GM23338 (cell line): ENCODE data around the gene COG2. TPM values are rescaled to one million over a fixed set of nuclear protein-coding genes. Genes with fewer than 3 reads are reported as not detected.

ENCODE experiments used
- ATAC-seq: fragments of 200-7000 bp; cut with Tn5 transposase; 3 replicates; pipeline ENCODE4 v1.9.1; 2020
- DNase-seq: peaks from one replicate; pipeline ENCODE4 v3.0.0-alpha.2; 2015; ENCODE audit warnings: low spot score
- H2AFZ ChIP-seq: fragments of 200-600 bp; sonication (generic); 2 replicates; pipeline ENCODE4 v1.8.0; 2016; ENCODE audit warnings: antibody characterized with exemption, mild to moderate bottlenecking, moderate library complexity
- H3F3A ChIP-seq: fragments of 200-600 bp; sonication (generic); replicated peaks from 2 replicates; pipeline ENCODE4 v1.8.0; 2017; ENCODE audit warnings: antibody characterized with exemption, mixed run types, low read depth
- H3K27ac ChIP-seq: fragments of 200-600 bp; sonication (generic); 2 replicates; pipeline ENCODE4 v1.6.1; 2016; ENCODE audit warnings: low read depth
- H3K27me3 ChIP-seq: fragments of 200-600 bp; sonication (generic); 2 replicates; pipeline ENCODE4 v1.8.0; 2016; ENCODE audit warnings: mild to moderate bottlenecking, mixed run types, moderate library complexity; ENCODE audit not compliant: insufficient read depth
- H3K36me3 ChIP-seq: fragments of 200-600 bp; sonication (generic); 2 replicates; pipeline ENCODE4 v1.8.0; 2016; ENCODE audit warnings: mild to moderate bottlenecking; ENCODE audit not compliant: insufficient read depth
- H3K4me1 ChIP-seq: fragments of 200-600 bp; sonication (generic); 2 replicates; pipeline ENCODE4 v1.8.0; 2016; ENCODE audit warnings: mild to moderate bottlenecking, moderate library complexity; ENCODE audit not compliant: insufficient read depth
- H3K4me2 ChIP-seq: fragments of 200-600 bp; sonication (generic); 2 replicates; pipeline ENCODE4 v1.7.1; 2017; ENCODE audit warnings: mixed run types
- H3K4me3 ChIP-seq: fragments of 200-600 bp; sonication (generic); 2 replicates; pipeline ENCODE4 v1.6.1; 2016; ENCODE audit warnings: mixed run types
- H3K79me2 ChIP-seq: fragments of 200-600 bp; sonication (generic); replicated peaks from 2 replicates; pipeline ENCODE4 v1.8.0; 2017; ENCODE audit warnings: mild to moderate bottlenecking; ENCODE audit not compliant: insufficient read depth
- H3K9me2 ChIP-seq: fragments of 200-600 bp; sonication (generic); 2 replicates; pipeline ENCODE4 v1.8.0; 2017; ENCODE audit not compliant: insufficient read depth
- H4K20me1 ChIP-seq: fragments of 200-600 bp; sonication (generic); replicated peaks from 2 replicates; pipeline ENCODE4 v1.8.0; 2017; ENCODE audit warnings: mild to moderate bottlenecking; ENCODE audit not compliant: insufficient read depth
- H3K27ac Mint-ChIP-seq: 2 replicates; pipeline ENCODE4 v1.8.0; 2020; ENCODE audit warnings: inconsistent platforms, mild to moderate bottlenecking, moderate library complexity, mixed read lengths
- H3K27me3 Mint-ChIP-seq: 3 replicates; pipeline ENCODE4 v1.8.0; 2022; ENCODE audit warnings: low read depth, mild to moderate bottlenecking, moderate library complexity, mixed read lengths, inconsistent platforms; ENCODE audit not compliant: insufficient read depth, poor library complexity
- H3K36me3 Mint-ChIP-seq: 3 replicates; pipeline ENCODE4 v1.8.0; 2021; ENCODE audit warnings: low read depth, mild to moderate bottlenecking, inconsistent platforms, moderate library complexity, mixed read lengths
- H3K4me1 Mint-ChIP-seq: 3 replicates; pipeline ENCODE4 v1.8.0; 2020; ENCODE audit warnings: mild to moderate bottlenecking, inconsistent platforms, mixed read lengths
- H3K4me3 Mint-ChIP-seq: 3 replicates; pipeline ENCODE4 v1.8.0; 2021; ENCODE audit warnings: moderate library complexity, mild to moderate bottlenecking, inconsistent platforms, mixed read lengths
- H3K9me3 Mint-ChIP-seq: 3 replicates; pipeline ENCODE4 v1.8.0; 2020; ENCODE audit warnings: moderate library complexity, mild to moderate bottlenecking, inconsistent platforms, mixed read lengths
- CREB1 ChIP-seq: fragments of 250-450 bp; sonication (Bioruptor Pico); IDR thresholded peaks from 2 replicates; pipeline ENCODE4 v1.5.0; 2020; ENCODE audit warnings: low read depth, mild to moderate bottlenecking, moderate library complexity
- ETS1 ChIP-seq: IDR thresholded peaks from 2 replicates; pipeline ENCODE4 v1.6.1; 2016; ENCODE audit warnings: antibody characterized with exemption
- EZH2 ChIP-seq: fragments of 200-600 bp; sonication (generic); IDR thresholded peaks from one replicate; pipeline ENCODE4 v1.8.0; 2017; ENCODE audit warnings: antibody characterized with exemption, mild to moderate bottlenecking, low read depth; ENCODE audit not compliant: unreplicated experiment
- EZH2phosphoT487 ChIP-seq: fragments of 200-600 bp; sonication (generic); IDR thresholded peaks from one replicate; pipeline ENCODE4 v1.8.1; 2018; ENCODE audit warnings: antibody characterized with exemption; ENCODE audit not compliant: unreplicated experiment
- NANOG ChIP-seq: IDR thresholded peaks from 2 replicates; pipeline ENCODE4 v1.6.1; 2016; ENCODE audit warnings: antibody characterized with exemption, borderline replicate concordance
- POLR2AphosphoS5 ChIP-seq: IDR thresholded peaks from 2 replicates; pipeline ENCODE4 v1.6.1; 2016; ENCODE audit warnings: antibody characterized with exemption, low read depth
- ZNF114 ChIP-seq: fragments of 250-450 bp; sonication (Bioruptor Pico); IDR thresholded peaks from 2 replicates; pipeline ENCODE4 v1.5.0; 2020; ENCODE audit warnings: mild to moderate bottlenecking, moderate library complexity
- ZNF331 ChIP-seq: fragments of 250-450 bp; sonication (Bioruptor Pico); IDR thresholded peaks from 2 replicates; pipeline ENCODE4 v1.5.0; 2020; ENCODE audit warnings: low read depth, mild to moderate bottlenecking, moderate library complexity
- polyA plus RNA-seq: library from polyadenylated mRNA; unstranded; fragments of >200 nt; fragmentation: Nextera tagmentation; extraction: Ambion mirVana; gene quantifications from 2 replicates; pipeline ENCODE4 v1.2.1, GENCODE V29; 2016
- total RNA-seq: library from RNA; depleted of rRNA; stranded (reverse); fragments of >200 nt; shearing (Covaris generic); gene quantifications from 2 replicates; pipeline ENCODE4 v1.2.3, GENCODE V29; 2014
- TF ChIP-seq, protein P1 (sequence below): IDR thresholded peaks from one replicate; pipeline ENCODE4 v1.6.1; 2018; ENCODE audit warnings: antibody characterized with exemption; ENCODE audit not compliant: unreplicated experiment
- TF ChIP-seq, protein P2 (sequence below): fragments of 250-450 bp; sonication (Bioruptor Pico); IDR thresholded peaks from 2 replicates; pipeline ENCODE4 v1.5.0; 2020; ENCODE audit warnings: mild to moderate bottlenecking, moderate library complexity

COG2 gene
- total and polyA plus RNA-seq, 2 experiments from 2014 or later: 35.8 to 38.5 TPM

GRCh38 chr1:230646710-230647302 is 4.5 kb downstream of the COG2 start:
- Histone ChIP-seq H3K27ac (no peak overlapping the region), H3K36me3 (no peaks in the 10 kb centered on the region), H3F3A (no peaks in the 10 kb centered on the region), H4K20me1 (peaks cover 39% of the 10 kb centered on the region; the same call in 1 of the 2 replicates), H3K79me2 (peaks cover 94% of the 10 kb centered on the region), H2AFZ (no peak overlapping the region), H3K27me3 (no peaks in the 10 kb centered on the region), H3K4me1 (0 out of 2 replicates have a peak, but pooled peaks cover 10% of the 10 kb centered on the region), H3K4me2 (no peak overlapping the region), H3K4me3 (no peak overlapping the region), H3K9me2 (no peaks in the 10 kb centered on the region)
- H3K27me3 Mint-ChIP-seq: peaks cover 2% of the 10 kb centered on the region
- TF ChIP-seq ZNF331 (CRISPR knock-in tag): no peak
- TF ChIP-seq EZH2phosphoT487: no peak
- no peak for TF ChIP-seq EZH2
- no peak for TF ChIP-seq ETS1
- H3K4me1 Mint-ChIP-seq: peaks cover 11% of the 10 kb centered on the region; the same call in 2 of the 3 replicates
- H3K36me3 Mint-ChIP-seq: peaks cover 6% of the 10 kb centered on the region; the same call in 2 of the 3 replicates
- no peak for DNase-seq
- H3K4me3 Mint-ChIP-seq: no peak overlapping the region
- peaks cover 4% of the 10 kb centered on the region; the same call in 1 of the 3 replicates for H3K9me3 Mint-ChIP-seq
- no peak overlapping the region for H3K27ac Mint-ChIP-seq
- ATAC-seq: no peak

- H3K27me3 Mint-ChIP-seq: no peaks in the 10 kb centered on the region
- no peak overlapping the region for H3K27ac Mint-ChIP-seq
Measured at GRCh38 chr1:230647321-230647720, 5.0 kb downstream of the COG2 start.

More at GRCh38 chr1:230647321-230647720, 5.0 kb downstream of the COG2 start:
- Histone ChIP-seq H4K20me1 (peaks cover 39% of the 10 kb centered on the region; the same call in 1 of the 2 replicates), H3K36me3 (no peaks in the 10 kb centered on the region; the same call in 1 of the 2 replicates), H3F3A (no peaks in the 10 kb centered on the region), H3K79me2 (peaks cover 99% of the 10 kb centered on the region), H3K4me2 (no peak overlapping the region), H3K27me3 (no peaks in the 10 kb centered on the region), H3K4me1 (0 out of 2 replicates have a peak, but pooled peaks cover 10% of the 10 kb centered on the region), H3K27ac (no peak overlapping the region), H3K4me3 (no peak overlapping the region), H3K9me2 (no peaks in the 10 kb centered on the region), H2AFZ (no peak overlapping the region)
- DNase-seq: no peak
- H3K36me3 Mint-ChIP-seq: peaks cover 12% of the 10 kb centered on the region
- peaks cover 11% of the 10 kb centered on the region; the same call in 2 of the 3 replicates for H3K4me1 Mint-ChIP-seq
- H3K9me3 Mint-ChIP-seq: peaks cover 9% of the 10 kb centered on the region; the same call in 2 of the 3 replicates
- no peak for ATAC-seq
- no peak overlapping the region for H3K4me3 Mint-ChIP-seq
- TF ChIP-seq CREB1 (CRISPR knock-in tag): no peak
- TF ChIP-seq ZNF114: no peak
- TF ChIP-seq NANOG: no peak
- TF ChIP-seq, protein P1, sequence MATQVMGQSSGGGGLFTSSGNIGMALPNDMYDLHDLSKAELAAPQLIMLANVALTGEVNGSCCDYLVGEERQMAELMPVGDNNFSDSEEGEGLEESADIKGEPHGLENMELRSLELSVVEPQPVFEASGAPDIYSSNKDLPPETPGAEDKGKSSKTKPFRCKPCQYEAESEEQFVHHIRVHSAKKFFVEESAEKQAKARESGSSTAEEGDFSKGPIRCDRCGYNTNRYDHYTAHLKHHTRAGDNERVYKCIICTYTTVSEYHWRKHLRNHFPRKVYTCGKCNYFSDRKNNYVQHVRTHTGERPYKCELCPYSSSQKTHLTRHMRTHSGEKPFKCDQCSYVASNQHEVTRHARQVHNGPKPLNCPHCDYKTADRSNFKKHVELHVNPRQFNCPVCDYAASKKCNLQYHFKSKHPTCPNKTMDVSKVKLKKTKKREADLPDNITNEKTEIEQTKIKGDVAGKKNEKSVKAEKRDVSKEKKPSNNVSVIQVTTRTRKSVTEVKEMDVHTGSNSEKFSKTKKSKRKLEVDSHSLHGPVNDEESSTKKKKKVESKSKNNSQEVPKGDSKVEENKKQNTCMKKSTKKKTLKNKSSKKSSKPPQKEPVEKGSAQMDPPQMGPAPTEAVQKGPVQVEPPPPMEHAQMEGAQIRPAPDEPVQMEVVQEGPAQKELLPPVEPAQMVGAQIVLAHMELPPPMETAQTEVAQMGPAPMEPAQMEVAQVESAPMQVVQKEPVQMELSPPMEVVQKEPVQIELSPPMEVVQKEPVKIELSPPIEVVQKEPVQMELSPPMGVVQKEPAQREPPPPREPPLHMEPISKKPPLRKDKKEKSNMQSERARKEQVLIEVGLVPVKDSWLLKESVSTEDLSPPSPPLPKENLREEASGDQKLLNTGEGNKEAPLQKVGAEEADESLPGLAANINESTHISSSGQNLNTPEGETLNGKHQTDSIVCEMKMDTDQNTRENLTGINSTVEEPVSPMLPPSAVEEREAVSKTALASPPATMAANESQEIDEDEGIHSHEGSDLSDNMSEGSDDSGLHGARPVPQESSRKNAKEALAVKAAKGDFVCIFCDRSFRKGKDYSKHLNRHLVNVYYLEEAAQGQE: no peak
- no peak for TF ChIP-seq POLR2AphosphoS5
- TF ChIP-seq, protein P2, sequence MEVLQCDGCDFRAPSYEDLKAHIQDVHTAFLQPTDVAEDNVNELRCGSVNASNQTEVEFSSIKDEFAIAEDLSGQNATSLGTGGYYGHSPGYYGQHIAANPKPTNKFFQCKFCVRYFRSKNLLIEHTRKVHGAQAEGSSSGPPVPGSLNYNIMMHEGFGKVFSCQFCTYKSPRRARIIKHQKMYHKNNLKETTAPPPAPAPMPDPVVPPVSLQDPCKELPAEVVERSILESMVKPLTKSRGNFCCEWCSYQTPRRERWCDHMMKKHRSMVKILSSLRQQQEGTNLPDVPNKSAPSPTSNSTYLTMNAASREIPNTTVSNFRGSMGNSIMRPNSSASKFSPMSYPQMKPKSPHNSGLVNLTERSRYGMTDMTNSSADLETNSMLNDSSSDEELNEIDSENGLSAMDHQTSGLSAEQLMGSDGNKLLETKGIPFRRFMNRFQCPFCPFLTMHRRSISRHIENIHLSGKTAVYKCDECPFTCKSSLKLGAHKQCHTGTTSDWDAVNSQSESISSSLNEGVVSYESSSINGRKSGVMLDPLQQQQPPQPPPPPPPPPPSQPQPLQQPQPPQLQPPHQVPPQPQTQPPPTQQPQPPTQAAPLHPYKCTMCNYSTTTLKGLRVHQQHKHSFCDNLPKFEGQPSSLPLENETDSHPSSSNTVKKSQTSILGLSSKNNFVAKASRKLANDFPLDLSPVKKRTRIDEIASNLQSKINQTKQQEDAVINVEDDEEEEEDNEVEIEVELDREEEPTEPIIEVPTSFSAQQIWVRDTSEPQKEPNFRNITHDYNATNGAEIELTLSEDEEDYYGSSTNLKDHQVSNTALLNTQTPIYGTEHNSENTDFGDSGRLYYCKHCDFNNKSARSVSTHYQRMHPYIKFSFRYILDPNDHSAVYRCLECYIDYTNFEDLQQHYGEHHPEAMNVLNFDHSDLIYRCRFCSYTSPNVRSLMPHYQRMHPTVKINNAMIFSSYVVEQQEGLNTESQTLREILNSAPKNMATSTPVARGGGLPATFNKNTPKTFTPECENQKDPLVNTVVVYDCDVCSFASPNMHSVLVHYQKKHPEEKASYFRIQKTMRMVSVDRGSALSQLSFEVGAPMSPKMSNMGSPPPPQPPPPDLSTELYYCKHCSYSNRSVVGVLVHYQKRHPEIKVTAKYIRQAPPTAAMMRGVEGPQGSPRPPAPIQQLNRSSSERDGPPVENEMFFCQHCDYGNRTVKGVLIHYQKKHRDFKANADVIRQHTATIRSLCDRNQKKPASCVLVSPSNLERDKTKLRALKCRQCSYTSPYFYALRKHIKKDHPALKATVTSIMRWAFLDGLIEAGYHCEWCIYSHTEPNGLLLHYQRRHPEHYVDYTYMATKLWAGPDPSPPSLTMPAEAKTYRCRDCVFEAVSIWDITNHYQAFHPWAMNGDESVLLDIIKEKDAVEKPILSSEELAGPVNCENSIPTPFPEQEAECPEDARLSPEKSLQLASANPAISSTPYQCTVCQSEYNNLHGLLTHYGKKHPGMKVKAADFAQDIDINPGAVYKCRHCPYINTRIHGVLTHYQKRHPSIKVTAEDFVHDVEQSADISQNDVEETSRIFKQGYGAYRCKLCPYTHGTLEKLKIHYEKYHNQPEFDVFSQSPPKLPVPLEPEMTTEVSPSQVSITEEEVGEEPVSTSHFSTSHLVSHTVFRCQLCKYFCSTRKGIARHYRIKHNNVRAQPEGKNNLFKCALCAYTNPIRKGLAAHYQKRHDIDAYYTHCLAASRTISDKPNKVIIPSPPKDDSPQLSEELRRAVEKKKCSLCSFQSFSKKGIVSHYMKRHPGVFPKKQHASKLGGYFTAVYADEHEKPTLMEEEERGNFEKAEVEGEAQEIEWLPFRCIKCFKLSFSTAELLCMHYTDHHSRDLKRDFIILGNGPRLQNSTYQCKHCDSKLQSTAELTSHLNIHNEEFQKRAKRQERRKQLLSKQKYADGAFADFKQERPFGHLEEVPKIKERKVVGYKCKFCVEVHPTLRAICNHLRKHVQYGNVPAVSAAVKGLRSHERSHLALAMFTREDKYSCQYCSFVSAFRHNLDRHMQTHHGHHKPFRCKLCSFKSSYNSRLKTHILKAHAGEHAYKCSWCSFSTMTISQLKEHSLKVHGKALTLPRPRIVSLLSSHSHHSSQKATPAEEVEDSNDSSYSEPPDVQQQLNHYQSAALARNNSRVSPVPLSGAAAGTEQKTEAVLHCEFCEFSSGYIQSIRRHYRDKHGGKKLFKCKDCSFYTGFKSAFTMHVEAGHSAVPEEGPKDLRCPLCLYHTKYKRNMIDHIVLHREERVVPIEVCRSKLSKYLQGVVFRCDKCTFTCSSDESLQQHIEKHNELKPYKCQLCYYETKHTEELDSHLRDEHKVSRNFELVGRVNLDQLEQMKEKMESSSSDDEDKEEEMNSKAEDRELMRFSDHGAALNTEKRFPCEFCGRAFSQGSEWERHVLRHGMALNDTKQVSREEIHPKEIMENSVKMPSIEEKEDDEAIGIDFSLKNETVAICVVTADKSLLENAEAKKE (CRISPR knock-in tag): no peak
